IPS-11a (cell line): Measurements from ENCODE around the gene SDR9C7.
"Not testable (repeated sequence)": the region's sequence is repeated elsewhere in the genome, so short reads cannot be mapped to it uniquely, and the experiment has no call there.

Source experiments
- H3K4me3 ChIP-seq: one replicate; pipeline ENCODE4 v1.5.1; 2013; ENCODE audit warnings: low read depth, low read length, control low read depth

Gene SDR9C7

GRCh38 chr12:56933826-56934625, at the start of gene SDR9C7:
Gene SDR9C7, minus strand, starts transcription at chr12:56934408. Its CDS starts 147 bp downstream, at chr12:56934261.
- no peak within 1 kb of the TSS for H3K4me3 ChIP-seq

GRCh38 chr12:56983386-56983785, 49.2 kb upstream of the SDR9C7 start:
- H3K4me3 ChIP-seq, result no peak overlapping the region

DNA sequence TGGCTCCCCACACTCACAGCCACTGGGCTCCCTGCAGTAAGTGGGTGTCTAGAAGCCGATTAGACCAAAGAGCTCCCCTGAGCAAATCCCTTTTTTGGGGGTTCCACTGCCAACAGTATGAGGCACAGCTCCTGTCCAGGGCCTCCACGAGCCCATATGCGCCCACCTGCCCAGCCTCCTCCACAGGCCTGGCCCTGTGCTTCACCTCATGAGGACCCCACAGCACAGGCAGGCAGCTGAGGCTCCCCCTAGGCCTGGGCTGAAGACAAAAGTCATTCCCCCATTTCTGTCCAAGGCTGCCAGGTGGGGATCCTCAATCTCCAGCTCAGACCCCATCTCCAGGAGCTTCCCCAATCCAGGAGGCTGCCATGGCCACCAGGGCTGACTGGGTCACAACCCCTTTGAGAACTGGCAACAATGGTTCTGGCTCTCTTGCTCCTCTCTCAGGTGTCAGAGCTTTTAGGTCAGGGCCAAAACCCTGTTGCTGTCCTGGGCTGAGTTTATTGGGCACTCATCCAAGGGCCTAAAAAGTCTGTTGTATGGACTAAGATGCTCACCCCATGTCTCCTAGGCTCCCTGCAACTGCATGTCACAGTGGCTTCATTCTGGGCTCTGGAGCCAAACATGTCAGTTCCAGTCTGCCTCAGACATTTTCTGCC, 48.5 kb upstream of the SDR9C7 start:
- not testable (repeated sequence) for H3K4me3 ChIP-seq

DNA sequence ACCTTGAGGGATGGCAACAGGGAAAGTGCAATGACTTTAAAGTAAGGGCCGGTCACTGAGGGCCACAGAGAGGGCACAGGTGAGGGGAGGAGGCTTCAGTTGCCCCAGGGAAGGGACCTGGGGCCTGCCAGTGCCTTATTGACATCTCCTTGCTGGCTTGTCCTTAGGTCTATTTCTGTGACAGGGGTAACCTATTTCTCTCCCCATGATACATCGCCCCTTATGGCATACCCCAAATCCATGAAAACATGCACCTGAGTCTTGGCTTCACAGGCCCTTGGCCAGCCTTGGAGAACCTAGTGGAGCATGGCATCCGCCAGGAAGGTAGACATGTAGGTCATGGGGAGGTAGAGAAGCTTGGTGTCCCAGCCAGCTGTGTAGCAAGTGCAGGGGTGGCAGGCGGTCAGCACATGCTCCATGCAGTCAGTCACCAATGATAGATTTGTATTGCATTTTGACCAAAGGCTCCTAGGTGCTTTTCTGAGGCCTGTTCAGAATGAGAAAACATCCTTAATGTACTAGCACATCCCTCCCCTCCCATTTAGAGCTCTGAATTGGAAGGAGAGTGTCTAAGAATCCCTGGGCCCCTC, 46.8 kb upstream of the SDR9C7 start:
- H3K4me3 ChIP-seq, result no peak overlapping the region

DNA sequence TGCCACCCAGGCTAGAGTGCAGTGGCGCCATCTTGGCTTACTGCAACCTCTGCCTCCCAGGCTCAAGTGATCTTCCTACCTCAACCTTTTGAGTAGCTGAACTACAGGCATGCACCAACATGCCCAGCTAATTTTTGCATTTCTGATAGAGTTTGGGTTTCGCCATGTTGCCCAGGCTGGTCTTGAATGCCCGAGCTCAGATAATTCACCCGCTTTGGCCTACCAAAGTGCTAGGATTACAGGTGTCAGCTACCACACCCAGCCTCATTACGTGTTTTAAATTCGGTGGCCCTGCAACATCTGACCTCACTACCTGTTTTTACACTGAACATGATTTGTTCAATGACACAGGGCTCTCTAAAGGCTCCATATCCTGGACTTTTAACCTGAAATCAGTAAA, 46.1 kb upstream of the SDR9C7 start:
- H3K4me3 ChIP-seq, result no peak overlapping the region

DNA sequence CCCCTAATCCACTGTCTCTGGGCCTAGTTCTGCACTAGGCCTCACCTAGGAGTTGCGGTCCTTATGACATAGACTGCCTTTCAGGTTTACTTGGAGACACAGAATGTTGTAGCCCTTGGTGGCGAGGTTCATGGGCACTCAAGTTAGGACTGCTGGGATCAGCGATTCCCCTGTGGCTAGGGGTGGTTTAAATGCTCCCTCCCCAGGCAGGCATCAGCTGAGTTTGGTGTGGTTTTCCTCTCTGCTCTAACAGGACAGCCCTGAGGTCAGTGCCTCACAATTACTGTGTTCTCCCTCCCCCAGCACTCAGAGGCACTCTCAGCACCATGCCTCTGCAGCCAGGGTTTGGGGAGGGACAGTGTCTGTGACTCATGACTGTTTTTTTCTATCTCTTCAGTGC, 45.4 kb upstream of the SDR9C7 start:
- H3K4me3 ChIP-seq, result no peak overlapping the region

GRCh38 chr12:56978397-56979138, 44.4 kb upstream of the SDR9C7 start:
- no peak overlapping the region for H3K4me3 ChIP-seq

- not testable (repeated sequence) for H3K4me3 ChIP-seq
Measured at GRCh38 chr12:56977361-56977760, 43.2 kb upstream of the SDR9C7 start.

DNA sequence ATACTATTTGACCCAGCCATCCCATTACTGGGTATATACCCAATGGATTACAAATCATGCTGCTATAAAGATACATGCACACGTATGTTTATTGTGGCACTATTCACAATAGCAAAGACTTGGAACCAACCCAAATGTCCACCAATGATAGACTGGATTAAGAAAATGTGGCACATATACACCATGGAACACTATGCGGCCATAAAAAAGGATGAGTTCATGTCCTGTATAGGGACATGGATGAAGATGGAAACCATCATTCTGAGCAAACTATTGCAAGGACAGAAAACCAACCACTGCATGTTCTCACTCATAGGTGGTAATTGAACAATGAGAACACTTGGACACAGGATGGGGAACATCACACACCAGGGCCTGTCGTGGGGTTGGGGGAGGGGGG, 40.0 kb upstream of the SDR9C7 start:
- H3K4me3 ChIP-seq, result not testable (repeated sequence)

DNA sequence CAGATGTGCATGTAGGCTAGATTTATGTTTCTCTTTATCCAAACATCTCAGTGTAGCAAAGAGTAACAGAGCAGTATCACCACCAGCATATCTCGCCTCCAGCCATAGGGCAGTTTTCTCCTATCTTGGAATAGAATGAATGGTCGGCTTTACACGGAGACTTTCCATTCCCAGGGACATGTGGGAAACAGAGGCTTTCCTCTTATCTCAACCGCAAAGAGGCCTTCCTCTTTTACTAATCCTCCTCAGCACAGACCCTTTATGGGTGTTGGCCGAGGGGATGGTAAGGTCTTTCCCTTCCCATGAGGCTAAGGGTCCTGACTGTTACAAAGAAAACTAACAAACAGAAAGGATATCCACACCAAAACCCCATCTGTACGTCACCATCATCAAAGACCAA, 34.7 kb upstream of the SDR9C7 start:
- not testable (repeated sequence) for H3K4me3 ChIP-seq

DNA sequence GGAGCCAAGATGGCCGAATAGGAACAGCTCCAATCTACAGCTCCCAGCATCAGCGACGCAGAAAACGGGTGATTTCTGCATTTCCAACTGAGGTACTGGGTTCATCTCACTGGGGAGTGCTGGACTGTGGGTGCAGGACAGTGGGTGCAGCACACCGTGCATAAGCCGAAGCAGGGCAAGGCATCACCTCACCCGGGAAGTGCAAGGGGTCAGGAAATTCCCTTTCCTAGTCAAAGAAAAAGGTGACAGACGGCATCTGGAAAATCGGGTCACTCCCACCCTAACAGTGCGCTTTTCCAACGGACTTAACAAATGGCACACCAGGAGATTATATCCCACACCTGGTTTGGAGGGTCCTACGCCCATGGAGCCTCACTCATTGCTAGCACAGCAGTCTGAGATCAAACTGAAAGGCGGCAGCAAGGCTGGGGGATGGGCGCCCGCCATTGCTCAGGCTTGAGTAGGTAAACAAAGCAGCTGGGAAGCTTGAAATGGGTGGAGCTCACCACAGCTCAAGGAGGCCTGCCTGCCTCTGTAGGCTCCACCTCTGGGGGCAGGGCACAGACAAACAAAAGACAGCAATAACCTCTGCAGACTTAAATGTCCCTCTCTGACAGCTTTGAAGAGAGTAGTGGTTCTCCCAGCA, 31.9 kb upstream of the SDR9C7 start:
- not testable (repeated sequence) for H3K4me3 ChIP-seq

DNA sequence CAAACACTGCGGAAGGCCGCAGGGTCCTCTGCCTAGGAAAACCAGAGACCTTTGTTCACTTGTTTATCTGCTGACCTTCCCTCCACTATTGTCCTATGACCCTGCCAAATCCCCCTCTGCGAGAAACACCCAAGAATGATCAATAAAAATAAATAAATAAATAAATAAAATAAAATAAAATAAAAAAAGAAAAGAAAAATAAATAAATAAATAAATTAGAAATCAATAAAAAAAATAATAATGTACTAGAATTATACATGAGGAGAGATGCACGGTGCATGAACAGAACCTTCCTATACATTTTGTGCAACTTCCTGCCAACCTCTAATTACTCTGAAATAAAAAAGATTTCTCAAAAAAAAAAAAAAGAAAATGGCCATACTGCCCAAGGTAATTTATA, 30.9 kb upstream of the SDR9C7 start:
- not testable (repeated sequence) for H3K4me3 ChIP-seq

DNA sequence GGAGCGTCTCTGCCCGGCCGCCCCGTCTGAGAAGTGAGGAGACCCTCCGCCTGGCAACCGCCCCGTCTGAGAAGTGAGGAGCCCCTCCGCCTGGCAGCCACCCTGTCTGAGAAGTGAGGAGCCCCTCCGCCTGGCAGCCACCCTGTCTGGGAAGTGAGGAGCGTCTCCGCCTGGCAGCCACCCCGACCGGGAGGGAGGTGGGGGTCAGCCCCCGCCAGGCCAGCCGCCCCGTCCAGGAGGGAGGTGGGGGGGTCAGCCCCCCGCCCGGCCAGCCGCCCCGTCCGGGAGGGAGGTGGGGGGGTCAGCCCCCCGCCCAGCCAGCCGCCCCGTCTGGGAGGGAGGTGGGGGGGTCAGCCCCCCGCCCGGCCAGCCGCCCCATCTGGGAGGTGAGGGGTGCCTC, 29.3 kb upstream of the SDR9C7 start:
- H3K4me3 ChIP-seq, result not testable (repeated sequence)

DNA sequence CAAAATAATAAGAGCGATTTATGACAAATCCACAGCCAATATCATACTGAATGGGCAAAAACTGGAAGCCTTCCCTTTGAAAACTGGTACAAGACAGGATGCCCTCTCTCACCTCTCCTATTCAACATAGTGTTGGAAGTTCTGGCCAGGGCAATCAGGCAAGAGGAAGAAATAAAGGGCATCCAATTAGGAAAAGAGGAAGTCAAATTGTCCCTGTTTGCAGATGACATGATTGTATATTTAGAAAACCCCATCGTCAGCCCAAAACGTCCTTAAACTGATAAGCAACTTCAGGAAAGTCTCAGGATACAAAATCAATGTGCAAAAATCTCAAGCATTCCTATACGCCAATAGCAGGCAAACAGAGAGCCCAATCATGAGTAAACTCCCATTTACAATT, 28.0 kb upstream of the SDR9C7 start:
- H3K4me3 ChIP-seq, result not testable (repeated sequence)

DNA sequence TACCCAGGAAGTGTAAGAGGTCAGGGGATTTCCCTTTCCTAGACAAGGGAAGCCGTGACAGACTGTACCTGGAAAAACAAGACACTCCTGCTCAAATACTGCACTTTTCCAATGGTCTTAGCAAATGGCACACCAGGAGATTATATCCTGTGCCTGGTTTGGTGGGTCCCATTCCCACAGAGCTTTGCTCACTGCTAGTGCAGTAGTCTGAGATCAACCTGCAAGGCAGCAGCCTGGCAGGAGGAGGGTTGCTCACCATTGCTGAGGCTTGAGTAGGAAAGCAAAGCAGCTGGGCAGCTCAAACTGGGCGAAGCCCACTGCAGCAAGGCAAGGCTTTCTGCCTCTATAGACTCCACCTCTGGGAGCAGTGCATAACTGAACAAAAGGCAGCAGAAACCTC, 24.2 kb upstream of the SDR9C7 start:
- H3K4me3 ChIP-seq, result no peak overlapping the region

DNA sequence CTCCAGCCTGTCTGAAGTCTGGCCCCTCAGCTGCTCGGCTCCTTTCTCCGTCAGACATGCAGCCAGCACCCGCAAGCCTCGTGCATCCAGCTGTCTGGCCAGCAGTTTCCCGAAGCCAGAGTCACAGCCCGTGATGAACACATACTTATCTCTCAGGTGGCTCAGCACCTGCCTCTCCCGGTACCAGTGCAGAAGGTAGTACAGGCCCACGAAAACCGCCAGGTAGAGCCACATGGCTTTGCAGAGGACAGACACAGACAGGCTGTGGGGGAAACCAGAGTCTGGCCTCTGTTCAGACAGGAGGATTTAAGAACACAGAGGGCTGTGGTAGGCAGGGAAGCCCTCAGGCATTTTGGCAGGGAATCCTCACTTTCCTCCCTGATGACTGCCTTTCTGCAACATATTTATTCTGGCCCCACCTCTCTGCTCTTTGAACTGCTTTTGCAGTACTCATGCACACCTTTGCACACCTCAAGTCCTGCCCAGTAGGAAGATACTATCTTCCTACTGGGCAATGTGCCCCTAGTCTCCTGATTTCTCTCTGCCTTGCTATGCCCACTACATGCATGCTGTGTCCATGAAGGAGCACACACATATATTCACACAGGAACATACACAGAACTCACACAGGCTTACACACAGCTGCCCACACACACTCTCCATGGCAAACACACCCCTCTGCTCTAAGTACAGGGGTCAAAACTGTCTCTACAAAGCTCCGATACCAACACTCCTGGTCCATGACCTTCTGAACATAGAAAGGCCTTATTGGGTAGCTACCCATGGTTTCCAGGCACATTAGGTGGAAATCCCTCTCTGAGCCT, 23.2 kb upstream of the SDR9C7 start, which contains the start of gene RDH16:
TSS of gene RDH16 (minus strand) at position 380 of the 824 bp plus-strand sequence. CDS start at position 234, 146 bp downstream.
- H3K4me3 ChIP-seq, result no peak within 1 kb of the TSS

DNA sequence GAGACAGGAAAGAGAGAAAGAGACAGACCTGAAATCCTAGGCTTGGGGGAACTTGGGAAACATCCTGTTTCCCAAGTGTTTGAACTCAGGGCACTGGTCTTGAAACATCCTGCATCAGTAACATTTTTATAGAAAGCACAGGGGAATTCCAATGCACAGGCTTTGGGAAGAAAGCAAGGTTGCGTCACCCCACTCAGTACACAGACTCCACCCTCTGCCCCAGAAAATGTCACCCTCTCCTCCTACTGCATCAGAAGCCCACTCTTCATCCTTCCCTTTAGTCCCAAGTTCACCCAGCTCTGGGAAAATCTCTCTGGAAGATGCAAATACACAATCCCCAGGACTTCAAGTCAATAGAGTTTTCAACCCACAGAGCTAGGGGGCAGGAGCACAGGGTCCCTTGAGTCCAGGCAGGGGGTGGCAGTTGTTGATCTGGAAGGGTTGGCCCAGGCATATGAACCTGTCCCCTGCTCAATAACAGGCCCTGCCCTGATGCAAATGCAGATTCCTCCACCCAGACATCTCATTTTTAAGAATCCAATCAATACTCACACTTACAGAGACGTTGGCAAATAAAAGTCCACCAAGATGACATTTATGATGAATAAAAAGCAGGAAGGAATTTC, 21.5 kb upstream of the SDR9C7 start:
- H3K4me3 ChIP-seq, result no peak overlapping the region

- no peak overlapping the region for H3K4me3 ChIP-seq
Measured at GRCh38 chr12:56954958-56955355, 20.7 kb upstream of the SDR9C7 start.
